Measurements from ENCODE around the gene CNTNAP2.

CNTNAP2 gene

GRCh38 chr7:146690987-146691386 is 574.4 kb downstream of the CNTNAP2 start:
- no peak for DNase-seq (ENCODE audit: low spot score)

DNA sequence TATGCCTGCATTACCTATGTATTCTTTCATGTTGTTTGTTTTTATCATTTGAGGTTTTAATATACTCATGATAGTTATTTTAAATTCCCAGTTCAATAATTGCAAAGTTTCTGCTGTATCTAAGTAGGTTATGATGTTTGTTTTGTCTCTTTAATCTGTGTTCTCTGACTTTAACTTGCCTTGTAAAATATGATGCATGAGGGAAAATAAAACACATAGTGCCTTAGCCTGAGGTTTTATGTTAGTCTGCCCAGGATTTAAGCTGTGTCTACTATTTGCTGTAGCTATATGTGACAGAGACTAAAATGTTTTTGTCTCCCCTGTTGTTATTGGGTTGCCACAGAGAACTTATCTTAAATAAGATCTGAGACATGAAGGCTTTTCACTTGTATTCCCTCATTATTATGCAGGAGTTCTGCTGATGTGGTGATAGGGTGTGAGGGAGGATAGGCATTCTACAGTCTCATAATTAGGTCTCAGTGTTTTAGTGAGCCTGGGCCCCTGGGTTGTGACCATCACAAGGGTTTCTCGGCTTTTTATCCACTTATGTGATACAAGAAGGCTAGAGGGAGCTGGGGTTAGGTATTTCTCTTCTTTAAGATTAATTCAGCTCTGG is 582.5 kb downstream of the CNTNAP2 start:
- no peak for DNase-seq (ENCODE audit: low spot score)

DNA sequence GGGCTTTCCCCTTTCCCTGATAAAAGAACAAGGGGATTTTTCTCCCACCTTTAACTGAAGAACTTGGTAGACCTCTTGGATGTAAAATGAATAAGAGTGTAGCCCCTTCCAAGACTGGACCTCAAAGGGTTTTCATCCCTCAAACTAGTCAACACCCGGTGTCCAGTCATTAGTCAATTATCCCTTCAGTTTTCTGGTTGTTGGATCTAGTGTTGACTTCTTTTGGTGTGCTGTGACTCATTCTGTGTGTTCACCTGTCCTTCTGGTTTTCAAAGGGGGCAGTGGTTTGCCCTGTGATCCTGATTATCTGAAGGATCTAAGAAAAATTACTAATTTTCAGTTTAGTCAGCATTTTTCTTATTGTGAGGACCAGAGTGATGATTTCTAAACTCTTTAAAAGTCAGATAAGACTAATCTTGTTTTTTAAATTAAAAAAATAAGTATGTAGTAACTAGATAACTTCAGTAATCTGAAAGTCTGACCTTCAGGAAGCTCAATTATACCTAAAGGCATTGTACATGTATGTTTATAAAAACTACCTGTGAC is 583.5 kb downstream of the CNTNAP2 start:
- no peak for DNase-seq (ENCODE audit: low spot score)

DNA sequence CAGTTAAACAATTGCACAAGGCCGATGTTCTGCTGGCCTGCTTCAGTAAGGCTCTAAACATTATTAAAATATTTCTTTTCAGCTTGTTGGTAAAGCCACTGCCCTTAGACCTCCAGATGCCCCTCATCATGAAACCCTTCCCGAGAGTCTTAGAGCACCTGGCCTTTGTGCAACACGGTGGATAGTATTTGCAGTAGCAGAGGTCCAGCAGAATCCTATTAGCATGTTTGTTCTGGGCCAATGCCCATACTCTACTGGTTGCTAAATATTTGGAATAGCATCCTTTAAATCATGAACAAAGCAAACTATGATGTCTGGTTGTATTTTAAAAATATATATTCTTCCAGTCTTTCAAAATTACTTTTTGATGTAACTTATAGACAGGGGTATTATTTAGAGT is 584.6 kb downstream of the CNTNAP2 start:
- no peak for DNase-seq (ENCODE audit: low spot score)

DNA sequence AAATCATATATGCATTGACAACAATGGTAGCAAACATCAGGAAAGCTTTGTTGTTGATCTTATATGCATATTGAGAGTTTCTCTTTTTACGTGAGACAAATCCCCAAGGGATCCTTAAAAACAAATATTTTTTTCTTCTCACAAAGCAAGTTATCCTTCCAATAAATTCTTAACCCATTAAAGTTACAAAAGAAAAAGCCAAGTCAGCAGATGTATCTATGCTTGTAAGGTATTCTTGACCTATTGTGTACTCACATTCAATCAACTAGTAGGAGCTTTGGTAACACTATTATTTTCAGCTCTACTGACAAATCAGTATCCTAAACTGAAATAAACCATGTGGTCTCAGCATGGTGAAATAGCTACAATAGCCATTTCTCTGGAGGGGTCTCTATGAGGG is 586.3 kb downstream of the CNTNAP2 start:
- no peak for DNase-seq (ENCODE audit: low spot score)

DNA sequence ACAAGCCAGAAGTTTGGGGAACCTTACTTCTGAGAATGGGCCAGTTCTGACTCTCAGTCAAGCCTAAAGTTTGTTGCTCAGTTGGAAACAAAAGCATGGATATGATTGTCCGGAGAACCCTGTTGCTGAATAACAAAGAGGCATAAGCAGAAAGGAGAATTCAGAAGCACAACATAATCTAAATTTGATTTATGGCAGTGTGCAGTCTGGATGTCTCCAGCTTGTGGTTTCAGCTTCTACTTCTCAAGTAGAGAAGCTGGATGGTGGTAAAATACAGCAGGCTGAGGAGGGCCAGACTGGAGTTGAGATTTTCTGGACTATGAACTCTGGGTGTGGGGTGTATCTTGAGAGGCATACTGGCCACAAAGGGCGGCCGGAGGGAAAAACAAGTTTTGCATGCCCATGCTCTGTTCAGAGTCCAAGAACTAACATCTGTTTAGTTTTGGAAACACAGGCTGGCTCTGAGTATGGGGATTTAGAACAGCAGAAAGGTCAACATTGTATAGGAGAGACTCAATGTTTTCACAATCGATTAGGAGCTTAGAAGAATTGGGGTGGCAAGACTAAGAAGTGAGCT is 592.9 kb downstream of the CNTNAP2 start:
- DNase-seq (ENCODE audit: low spot score): no peak

DNA sequence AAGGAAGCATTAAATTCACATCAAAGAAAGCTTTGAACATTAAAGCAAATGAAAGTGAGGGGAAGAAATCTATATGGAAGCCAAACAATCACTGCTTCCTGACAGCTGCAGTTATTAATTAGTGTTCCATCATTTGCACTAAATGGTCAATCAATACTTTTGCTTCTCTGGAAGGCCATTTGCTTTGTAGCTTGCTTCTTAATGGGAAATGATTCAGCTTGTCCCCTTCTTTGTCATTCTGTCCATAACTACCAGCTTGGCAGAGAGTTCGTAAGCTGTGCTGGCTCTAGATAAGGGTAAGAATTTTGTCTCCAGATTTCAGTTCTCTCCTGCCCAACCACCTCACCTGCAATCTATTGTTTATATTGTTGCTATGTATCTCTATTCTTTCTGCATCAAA is 596.6 kb downstream of the CNTNAP2 start:
- no peak for DNase-seq (ENCODE audit: low spot score)

DNA sequence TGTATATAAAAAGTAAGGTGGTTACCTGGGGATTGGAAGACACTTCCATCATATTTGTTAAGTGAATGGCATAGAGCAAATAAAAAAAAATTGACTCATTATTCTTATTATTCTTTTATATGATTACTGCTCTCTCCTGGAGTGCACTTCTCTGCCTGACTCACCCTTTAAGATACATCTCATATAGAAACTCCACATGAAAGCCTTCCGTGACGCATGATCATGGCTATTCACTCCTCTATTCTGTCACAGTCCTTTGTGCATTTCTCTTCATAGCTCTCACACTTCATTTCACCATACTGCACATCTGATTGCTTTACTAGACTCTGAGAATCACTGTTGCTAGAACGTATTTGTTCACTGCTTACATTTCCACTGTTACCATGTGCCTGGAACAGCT is 597.3 kb downstream of the CNTNAP2 start:
- DNase-seq (ENCODE audit: low spot score): no peak

- no peak for DNase-seq (ENCODE audit: low spot score)
Measured at GRCh38 chr7:146720195-146720594, 603.6 kb downstream of the CNTNAP2 start.

DNA sequence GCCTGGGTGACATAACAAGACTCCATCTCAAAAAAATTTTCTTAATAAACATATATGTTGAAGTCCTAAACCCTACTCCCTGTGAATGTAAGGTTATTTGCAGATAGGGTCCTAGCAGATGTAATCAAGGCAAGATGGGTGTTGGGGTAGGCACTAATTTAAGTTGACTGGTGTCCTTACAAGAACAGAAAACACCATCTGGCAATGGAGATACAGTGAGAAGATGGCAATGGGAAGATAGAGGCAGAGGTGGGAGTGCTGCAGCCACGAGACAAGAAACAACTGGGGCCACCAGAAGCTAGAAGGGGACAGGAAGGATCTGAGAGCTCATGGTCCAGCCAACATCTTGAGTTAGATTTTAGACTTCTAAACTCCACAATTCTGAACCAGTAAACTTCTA is 606.4 kb downstream of the CNTNAP2 start:
- no peak for DNase-seq (ENCODE audit: low spot score)

DNA sequence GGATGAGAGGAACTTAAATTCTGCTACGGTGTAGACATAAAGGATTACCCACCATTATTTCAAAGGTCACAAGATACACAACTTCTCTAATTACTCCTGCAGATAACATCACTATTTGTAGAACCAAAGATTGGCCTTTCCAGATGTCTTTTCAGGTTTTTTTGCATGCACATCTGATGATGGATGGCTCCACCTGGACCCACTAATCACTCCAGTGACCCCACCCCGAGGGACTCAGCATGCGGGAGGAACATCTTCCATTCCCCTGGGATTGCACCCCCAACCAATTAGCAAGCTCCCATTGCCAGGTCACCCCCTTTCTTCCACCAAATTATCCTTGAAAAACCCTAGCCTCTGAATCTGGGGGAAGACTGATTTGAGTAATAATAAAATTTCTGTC is 608.9 kb downstream of the CNTNAP2 start:
- DNase-seq (ENCODE audit: low spot score): no peak

GRCh38 chr7:146728141-146728540 is 611.5 kb downstream of the CNTNAP2 start:
- no peak for DNase-seq (ENCODE audit: low spot score)

- no peak for DNase-seq (ENCODE audit: low spot score)
Measured at GRCh38 chr7:146728611-146729010, 612.0 kb downstream of the CNTNAP2 start.

- no peak for DNase-seq (ENCODE audit: low spot score)
Measured at GRCh38 chr7:146731185-146731584, 614.6 kb downstream of the CNTNAP2 start.

GRCh38 chr7:146735992-146736391 is 619.4 kb downstream of the CNTNAP2 start:
- DNase-seq (ENCODE audit: low spot score): no peak

GRCh38 chr7:146736446-146737190 is 620.0 kb downstream of the CNTNAP2 start:
- no peak for DNase-seq (ENCODE audit: low spot score)

DNA sequence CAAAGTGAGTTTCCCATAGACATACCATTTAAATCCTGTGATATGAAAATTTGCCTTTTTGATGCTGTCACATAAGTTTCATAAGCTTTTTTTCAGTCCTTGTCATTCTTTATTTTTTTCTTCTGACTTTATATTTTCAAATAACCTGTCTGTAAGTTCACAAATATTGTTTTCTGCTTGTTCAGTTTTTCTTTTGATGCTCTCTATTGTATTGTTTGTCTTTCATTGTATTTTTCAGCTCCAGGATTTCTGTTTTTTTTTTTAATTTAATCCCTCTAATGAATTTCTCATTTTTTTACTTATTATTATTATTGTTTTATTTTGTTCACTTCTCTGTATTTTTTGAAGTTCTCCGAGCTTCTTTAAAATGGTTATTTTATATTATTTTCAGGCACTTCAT is 623.4 kb downstream of the CNTNAP2 start:
- DNase-seq (ENCODE audit: low spot score): no peak

GRCh38 chr7:146741911-146742310 is 625.3 kb downstream of the CNTNAP2 start:
- no peak for DNase-seq (ENCODE audit: low spot score)

DNA sequence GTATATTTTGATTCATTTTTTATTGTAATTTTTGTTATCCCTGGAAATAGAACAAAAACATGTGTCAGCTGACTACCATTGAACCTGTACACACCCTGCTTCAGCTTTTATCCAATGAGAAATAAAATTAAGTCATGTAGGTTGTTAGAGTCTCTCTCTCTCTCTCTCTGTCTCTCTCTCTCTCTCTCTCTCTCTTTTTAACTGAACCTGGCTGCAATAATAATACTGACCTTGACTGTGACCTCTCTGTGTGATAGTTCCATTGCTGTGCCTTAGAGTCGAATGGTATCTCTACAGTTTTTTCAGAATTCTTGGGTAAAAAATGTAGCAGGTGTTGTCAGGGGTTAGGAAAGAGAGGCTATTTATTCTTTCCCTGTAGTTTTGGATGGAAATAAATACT is 637.8 kb downstream of the CNTNAP2 start:
- DNase-seq (ENCODE audit: low spot score): no peak

- DNase-seq (ENCODE audit: low spot score): no peak
Measured at GRCh38 chr7:146755585-146755984, 639.0 kb downstream of the CNTNAP2 start.

DNA sequence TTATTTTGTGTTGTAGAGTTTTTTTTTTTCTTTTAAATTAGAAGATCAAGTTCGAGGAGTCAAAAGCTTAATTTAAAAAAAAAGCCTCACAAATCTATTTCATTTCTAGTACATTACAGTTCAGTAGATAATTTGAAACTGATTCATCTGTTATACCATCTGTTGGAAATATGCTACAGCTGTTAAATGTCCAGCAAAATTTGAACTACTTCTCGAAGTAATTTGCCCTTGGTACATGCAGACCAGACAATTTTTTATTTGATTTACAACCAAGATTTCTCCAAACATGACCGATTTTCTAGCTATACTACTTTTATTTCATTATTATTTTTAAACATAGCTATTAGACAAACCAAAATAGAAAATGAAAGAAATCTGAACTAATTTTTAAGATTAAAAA is 647.9 kb downstream of the CNTNAP2 start:
- DNase-seq (ENCODE audit: low spot score): no peak

DNA sequence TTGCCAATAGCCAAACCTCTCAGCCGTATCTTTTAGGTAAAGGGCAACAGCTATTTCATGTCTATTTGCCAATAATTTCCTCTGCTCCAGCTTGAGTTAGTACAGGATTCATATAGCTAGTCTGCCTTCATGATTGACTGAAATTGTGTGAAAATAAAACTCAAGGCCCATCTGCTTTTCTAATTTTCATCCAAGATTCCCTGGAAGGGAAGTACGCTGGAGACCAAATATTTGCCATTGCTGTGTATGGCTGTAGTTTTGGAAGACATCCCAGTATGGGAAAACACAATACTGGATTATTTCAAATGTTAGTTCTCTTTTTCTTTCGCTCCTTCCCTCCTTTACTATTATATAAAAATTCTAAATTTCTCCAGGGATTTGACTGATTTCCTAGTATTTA is 652.4 kb downstream of the CNTNAP2 start:
- no peak for DNase-seq (ENCODE audit: low spot score)

- DNase-seq (ENCODE audit: low spot score): peak; percentile 60
Measured at GRCh38 chr7:146772601-146773000, 656.0 kb downstream of the CNTNAP2 start.
